DMS 273 (cell line): ENCODE results near the gene CAMK4.

Experiments used
- DNase-seq: peaks from one replicate; lab custom pipeline; 2025; ENCODE audit not compliant: unreplicated experiment; lab: John Stamatoyannopoulos, UW

Gene CAMK4

GRCh38 chr5:111229221-111229835 lies 5.1 kb downstream of the CAMK4 start:
- no peak for DNase-seq

DNA sequence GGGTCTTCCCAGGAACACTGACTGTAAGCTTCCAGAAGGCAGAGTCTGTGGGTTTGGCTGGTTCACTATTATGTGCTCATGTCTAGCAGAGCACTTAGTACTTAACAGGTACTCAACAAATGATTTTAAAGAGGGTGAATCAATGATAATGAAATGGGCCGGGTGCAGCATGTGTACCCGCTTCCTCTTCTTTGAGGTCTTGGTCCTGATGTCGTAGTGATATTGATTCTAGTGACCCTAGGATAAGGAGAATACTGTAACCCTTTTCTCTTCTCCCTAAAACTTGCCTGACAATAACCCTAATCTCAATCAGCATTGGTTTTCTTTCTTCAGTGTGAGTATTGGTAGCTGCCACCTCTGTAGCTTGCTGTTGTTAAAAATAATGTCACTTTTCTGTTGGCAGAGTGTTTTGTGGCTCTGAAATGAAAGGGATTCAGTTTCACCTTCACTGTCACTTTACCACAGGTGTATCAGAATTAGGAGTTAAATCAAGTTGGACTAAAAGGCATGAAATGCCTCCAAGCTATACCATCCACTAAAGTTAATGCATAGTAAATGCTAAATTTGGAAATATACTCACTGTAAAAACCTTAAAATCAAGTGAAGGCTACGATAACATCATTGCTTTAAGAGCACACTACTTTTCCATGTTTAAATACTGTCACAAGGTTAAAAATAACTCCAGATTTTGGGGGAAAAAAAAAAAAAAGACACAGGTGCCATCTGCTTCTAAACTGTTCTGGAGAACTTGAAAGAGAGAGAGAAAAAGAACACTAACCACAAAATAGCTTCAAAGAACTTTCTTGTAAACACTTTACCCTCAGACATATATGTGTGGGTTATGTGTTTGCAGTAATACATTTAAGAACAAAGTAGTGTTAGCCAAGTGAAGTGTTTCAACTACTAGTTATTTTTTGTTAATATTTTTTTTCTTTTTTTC lies 6.0 kb downstream of the CAMK4 start:
- no peak for DNase-seq

GRCh38 chr5:111231119-111231518 lies 6.9 kb downstream of the CAMK4 start:
- no peak for DNase-seq

GRCh38 chr5:111232311-111233051 lies 8.3 kb downstream of the CAMK4 start:
- peak; percentile 11 for DNase-seq

GRCh38 chr5:111233052-111233374 lies 8.8 kb downstream of the CAMK4 start:
- DNase-seq: no peak

DNA sequence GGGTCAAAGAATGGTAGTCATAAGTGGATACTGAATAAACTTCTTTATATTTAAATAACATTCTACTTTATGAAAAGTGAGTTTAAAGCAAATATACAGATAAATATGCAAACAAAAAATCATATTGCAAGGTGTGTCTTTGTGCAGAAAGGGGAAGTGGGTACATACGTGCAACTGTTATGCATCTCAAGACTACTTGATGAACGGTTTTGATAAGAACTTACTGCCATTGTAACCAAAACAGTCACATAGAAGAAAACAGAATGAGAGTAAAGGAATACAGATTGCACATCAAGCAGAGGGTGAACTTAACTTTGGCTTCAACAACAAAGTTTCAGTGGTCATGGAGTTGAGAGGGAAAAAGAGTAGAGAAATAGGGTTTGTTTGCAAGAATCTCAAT lies 9.9 kb downstream of the CAMK4 start:
- no peak for DNase-seq

- no peak for DNase-seq
Observed at GRCh38 chr5:111235635-111236034, 11.5 kb downstream of the CAMK4 start.

DNA sequence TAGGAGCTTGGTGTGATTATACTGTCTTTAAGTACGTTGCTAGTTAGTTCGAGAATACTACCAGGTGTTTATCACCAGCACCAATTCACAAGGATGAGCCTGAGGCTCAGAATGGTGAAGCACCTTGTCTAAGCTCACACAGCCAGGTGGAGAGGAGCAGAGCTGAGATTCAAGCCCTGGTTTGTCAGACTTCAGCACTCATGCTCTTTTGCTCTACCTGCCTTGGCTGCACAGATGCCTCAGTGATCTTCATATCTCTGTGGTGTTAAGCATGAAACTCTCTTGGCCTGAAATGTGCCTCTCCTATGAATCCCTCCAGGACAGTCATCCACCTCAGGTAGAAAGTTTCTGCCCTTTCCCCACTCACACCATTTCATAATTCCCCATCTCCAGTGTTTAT lies 12.2 kb downstream of the CAMK4 start:
- DNase-seq: no peak

DNA sequence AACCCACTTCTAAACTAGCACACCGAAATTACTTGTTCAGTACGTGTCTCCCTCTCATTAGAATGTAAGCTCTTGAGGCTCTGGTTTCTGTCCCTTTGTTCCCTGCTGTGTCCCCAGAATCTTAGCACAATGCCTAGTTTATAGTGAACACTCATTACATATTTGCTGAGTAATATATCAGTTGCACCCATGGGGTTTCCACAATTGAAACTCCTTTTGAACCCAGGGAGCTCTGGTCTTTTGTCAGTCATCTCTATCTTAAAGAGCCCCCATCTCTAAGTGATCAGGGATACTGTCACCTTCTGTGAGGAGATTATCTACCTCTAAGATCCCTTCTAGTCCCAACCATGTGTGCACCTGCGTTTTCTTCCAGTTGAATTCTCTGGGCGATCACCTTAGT lies 12.8 kb downstream of the CAMK4 start:
- DNase-seq: no peak

DNA sequence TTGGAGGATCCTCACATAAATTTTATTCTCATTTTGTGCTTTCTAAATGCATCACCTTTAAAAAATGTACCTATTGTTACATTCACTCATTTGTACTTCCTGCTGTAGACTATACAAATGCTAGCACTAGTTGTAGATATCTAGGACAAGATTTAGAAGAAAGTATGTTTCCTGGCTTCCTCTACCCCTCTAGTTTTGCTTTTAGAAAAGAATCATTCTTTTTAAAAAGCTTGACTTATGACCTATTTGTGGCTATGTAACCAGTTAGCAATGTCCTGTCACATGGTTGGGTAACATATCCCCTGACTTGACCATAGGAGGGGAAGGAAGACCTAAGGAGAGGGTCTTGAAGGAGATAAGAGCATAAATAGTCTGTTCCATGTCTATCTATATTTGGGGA lies 13.3 kb downstream of the CAMK4 start:
- no peak for DNase-seq

DNA sequence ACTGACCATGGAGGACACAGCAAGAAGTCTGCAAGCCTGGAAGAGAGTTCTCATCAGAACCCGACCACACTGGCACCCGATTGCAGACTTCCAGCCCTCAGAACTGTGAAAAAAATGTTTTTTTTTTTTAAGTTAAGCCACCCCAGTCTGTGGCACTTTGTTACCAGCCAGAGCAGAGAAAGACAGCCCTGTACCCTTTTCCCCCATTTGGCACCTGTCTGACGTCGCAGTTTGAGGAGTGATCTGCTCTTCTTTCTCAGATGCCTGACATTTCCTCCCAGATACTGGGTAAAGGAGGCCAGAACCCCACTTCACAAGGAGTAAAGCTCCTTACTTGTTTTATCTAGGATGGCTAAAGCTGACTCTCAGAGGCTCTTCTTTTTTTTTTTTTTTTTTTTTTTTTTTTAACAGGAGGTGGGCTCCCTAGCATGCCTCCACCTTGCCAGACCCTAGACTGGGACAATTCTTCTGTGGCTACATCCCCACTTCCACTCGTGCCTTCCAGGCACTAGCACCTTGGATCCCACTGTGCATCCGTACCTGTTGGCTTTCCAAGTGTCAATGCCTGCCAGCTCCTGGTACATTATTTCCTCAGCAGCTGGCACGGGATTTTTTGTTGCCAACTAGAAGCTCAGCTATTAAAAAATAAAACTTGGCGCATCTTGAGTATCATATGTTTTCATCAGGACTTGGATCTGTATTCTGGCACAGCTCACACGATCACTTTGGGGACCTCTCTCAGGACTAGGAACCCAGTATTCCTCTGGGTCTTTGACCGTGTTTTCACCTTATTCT lies 14.4 kb downstream of the CAMK4 start:
- DNase-seq: peak; percentile 52

DNA sequence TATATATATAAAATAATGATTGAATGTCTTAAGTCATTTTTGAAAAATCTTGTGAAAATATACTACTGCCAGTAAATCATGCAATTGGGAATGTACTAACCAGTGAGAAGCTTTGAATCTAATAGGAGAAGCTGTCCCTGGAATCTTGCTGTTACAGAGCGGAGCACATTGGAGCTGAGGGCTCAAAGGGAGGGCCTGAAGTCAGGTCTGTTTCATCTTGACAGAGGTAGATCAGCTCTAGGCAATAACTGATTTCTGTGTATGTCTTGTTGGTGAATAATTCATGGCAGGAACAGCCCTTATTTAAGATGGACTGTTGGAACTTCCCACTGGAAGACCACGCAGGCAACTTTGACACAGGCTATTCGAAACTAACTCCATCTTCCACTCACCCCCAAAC lies 17.5 kb downstream of the CAMK4 start:
- no peak for DNase-seq

DNA sequence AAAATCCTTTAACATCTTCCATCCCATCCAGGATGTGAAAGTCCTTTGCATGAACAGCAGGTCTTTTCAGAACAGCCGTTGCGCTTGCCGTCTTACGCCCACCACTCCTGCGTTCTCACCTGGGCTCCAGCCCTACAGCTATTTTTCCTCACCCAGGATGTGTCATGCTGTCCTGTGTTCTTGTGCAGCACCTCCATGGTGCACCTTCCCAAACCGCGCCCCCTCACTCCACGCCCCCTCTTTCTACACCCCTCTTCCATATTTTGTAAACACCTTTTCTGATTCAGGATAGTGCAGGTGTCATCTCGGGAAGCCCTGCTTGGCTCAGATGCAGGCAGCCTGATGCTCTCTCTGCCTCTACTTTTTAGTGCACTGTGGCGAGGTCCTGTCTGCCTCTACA lies 18.4 kb downstream of the CAMK4 start:
- DNase-seq: no peak

- peak; percentile 27 for DNase-seq
Observed at GRCh38 chr5:111243318-111243717, 19.1 kb downstream of the CAMK4 start.

DNA sequence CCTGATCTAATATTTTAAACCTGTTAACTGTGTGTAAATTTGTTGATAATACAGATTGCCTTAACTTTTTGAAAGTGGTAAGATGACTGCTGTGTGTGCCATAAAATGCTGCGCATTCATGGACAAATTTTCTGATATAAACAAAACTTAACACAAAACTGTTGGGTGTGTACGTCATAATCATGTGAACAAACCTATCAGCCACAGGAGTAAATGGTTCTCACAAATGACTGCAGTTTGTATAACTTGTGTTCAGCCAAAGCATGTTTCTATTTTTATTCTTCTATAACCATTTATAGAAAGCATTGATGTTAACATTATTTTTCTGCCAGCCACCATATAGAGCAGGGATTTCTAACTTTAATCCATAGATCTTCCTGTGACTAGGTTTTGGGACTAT lies 21.5 kb downstream of the CAMK4 start:
- DNase-seq: no peak

GRCh38 chr5:111246459-111246858 lies 22.3 kb downstream of the CAMK4 start:
- no peak for DNase-seq

DNA sequence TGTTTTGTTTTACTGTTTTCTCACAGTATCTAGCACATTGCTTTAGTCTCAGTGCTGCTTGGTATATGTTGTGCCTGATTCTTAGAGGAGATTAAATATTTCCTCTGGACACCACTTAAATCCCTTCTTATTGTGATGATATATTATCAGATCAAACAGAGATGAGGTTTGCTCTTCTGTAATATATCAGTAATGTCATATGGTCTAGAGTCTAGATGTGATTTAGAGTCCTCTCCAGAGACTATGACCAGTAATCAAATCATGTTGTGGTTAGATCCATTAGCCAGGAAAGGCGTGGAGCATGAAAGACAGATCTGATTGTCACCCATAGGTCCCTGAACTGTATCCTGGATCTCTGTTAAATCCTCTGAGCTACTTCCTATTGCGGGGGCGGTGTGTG lies 24.4 kb downstream of the CAMK4 start:
- no peak for DNase-seq

DNA sequence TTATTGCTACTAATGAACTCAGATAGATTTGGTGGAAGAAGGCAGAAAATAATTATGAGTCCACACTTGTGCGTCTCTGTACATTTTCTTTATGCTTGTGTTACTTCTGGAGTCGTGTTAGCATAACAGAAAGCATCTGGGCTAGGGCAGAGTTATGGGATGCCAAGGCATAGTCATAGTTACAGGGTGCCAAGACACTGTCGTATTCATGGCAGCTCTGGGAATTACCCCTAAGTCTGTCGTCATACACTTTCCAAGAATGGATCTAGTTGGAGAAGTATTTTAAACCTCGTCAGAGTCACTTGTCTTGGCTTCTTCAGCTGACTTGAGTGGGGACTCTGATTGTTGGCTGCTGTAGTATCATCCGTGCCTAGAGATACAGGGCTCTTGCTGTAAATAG lies 27.7 kb downstream of the CAMK4 start:
- DNase-seq: no peak

GRCh38 chr5:111252799-111253545 lies 28.8 kb downstream of the CAMK4 start:
- peak; percentile 73 for DNase-seq

GRCh38 chr5:111254613-111255012 lies 30.4 kb downstream of the CAMK4 start:
- DNase-seq: peak; percentile 75
